HCT116 (cell line): ENCODE measurements around the gene WFDC12. TPM values are rescaled to one million over a fixed set of nuclear protein-coding genes. Genes with fewer than 3 reads are reported as not detected.

Source experiments
- ATAC-seq: fragments of 200-7000 bp; cut with Tn5 transposase; 2 replicates; pipeline ENCODE4 v1.9.1; 2020; ENCODE audit warnings: mild to moderate bottlenecking, moderate library complexity
- BruUV-seq: library from RNA; stranded (reverse); fragments of 400-500 nt; replicated peaks from 2 replicates; lab custom pipeline; 2021; lab: Mats Ljungman, UMichigan
- CTCF ChIA-PET: fragments of 300-600 bp; sonication (Branson Sonifier 250); formaldehyde crosslinking; loops from one replicate; lab custom pipeline; 2021; ENCODE audit warnings: antibody characterized with exemption; lab: Charles Lee
- POLR2A ChIA-PET: fragments of 300-600, 350-600 bp; sonication (Branson Sonifier 250); formaldehyde crosslinking; loops from one replicate; lab custom pipeline; 2021; ENCODE audit warnings: antibody characterized with exemption; lab: Charles Lee
- RAD21 ChIA-PET, 2 experiments: fragments of 300-600 bp; sonication (Branson Sonifier 250); formaldehyde crosslinking; loops; one replicate each; lab custom pipeline; 2023; ENCODE audit warnings: low total read pairs in 2 of 2; ENCODE audit not compliant: uncharacterized antibody in 2 of 2, unreplicated experiment in 2 of 2, low non-redundant PET in 1 of 2; lab: Charles Lee
- DNase-seq: peaks from one replicate; pipeline ENCODE4 v3.0.0-alpha.2; 2010; ENCODE audit warnings: low read depth, low spot score
- H2AFZ ChIP-seq: fragments of 200-600 bp; shearing (Covaris generic), sonication (generic); 2 replicates; pipeline ENCODE4 v1.6.1; 2017; ENCODE audit warnings: low read depth, mixed run types, mixed read lengths, antibody characterized with exemption, low read length; ENCODE audit not compliant: poor library complexity, severe bottlenecking
- H3K27ac ChIP-seq: 2 replicates; pipeline ENCODE4 v1.5.1; 2012; ENCODE audit warnings: low read depth, low read length
- H3K27me3 ChIP-seq: fragments of 200-600 bp; sonication (generic); 2 replicates; pipeline ENCODE4 v1.6.1; 2016; ENCODE audit warnings: mixed run types, low read length, mixed read lengths; ENCODE audit not compliant: insufficient read depth
- H3K36me3 ChIP-seq, 2 experiments: fragments of 200-500 bp in 1 of 2; fragments of 200-600 bp in 1 of 2; sonication (Bioruptor generic) in 1 of 2; sonication (generic) in 1 of 2; 2 replicates each; pipeline versions ENCODE4 v1.5.1 to v1.6.1; 2014 to 2016; ENCODE audit warnings: low read length in 2 of 2, inconsistent platforms in 1 of 2, mixed read lengths in 1 of 2, mixed run types in 1 of 2; ENCODE audit not compliant: insufficient read depth in 2 of 2, control insufficient read depth in 1 of 2
- H3K4me1 ChIP-seq, 2 experiments: fragments of 200-600 bp in 1 of 2; sonication (generic) in 1 of 2; 2 replicates each; pipeline versions ENCODE4 v1.5.1 to v1.6.1; 2012 to 2017; ENCODE audit warnings: low read length in 2 of 2, inconsistent platforms in 1 of 2, mild to moderate bottlenecking in 1 of 2, mixed read lengths in 1 of 2, mixed run types in 1 of 2, moderate library complexity in 1 of 2; ENCODE audit not compliant: insufficient read depth in 2 of 2, control insufficient read depth in 1 of 2
- H3K4me2 ChIP-seq: fragments of 200-600 bp; sonication (generic); 2 replicates; pipeline ENCODE4 v1.6.1; 2017; ENCODE audit warnings: mixed run types, low read length, mixed read lengths
- H3K4me3 ChIP-seq, 2 experiments: fragments of 200-600 bp in 1 of 2; sonication (generic) in 1 of 2; replicated peaks in 1 of 2; 2 replicates each; pipeline ENCODE4 v1.5.1; 2011 to 2016; ENCODE audit warnings: low read length in 2 of 2, control low read depth in 1 of 2, low read depth in 1 of 2, mild to moderate bottlenecking in 1 of 2, mixed read lengths in 1 of 2, mixed run types in 1 of 2
- H3K79me2 ChIP-seq: fragments of 200-600 bp; sonication (generic); 2 replicates; pipeline ENCODE4 v1.6.1; 2017; ENCODE audit warnings: mild to moderate bottlenecking, mixed run types, low read length, moderate library complexity, mixed read lengths; ENCODE audit not compliant: insufficient read depth
- H3K9ac ChIP-seq: fragments of 200-600 bp; sonication (generic); 2 replicates; pipeline ENCODE4 v1.6.1; 2016; ENCODE audit warnings: low read length, mixed read lengths
- H3K9me2 ChIP-seq: fragments of 200-600 bp; sonication (generic), shearing (Covaris generic); 2 replicates; pipeline ENCODE4 v1.6.1; 2017; ENCODE audit warnings: mixed run types, mild to moderate bottlenecking, moderate library complexity; ENCODE audit not compliant: insufficient read depth
- H3K9me3 ChIP-seq, 2 experiments: fragments of 200-500 bp in 1 of 2; fragments of 200-600 bp in 1 of 2; sonication (Bioruptor generic) in 1 of 2; sonication (generic) in 1 of 2; 2 replicates each; pipeline ENCODE4 v1.6.1; 2014 to 2017; ENCODE audit warnings: low read length in 2 of 2, mixed read lengths in 2 of 2, inconsistent platforms in 1 of 2, low read depth in 1 of 2, mild to moderate bottlenecking in 1 of 2, mixed run types in 1 of 2, moderate library complexity in 1 of 2; ENCODE audit not compliant: control insufficient read depth in 1 of 2, insufficient read depth in 1 of 2
- H4K20me1 ChIP-seq: fragments of 200-600 bp; sonication (generic), shearing (Covaris generic); 2 replicates; pipeline ENCODE4 v1.6.1; 2017; ENCODE audit warnings: mixed run types, mild to moderate bottlenecking, moderate library complexity; ENCODE audit not compliant: insufficient read depth
- CBX3 ChIP-seq: IDR thresholded peaks from 2 replicates; pipeline ENCODE4 v1.6.1; 2012; ENCODE audit warnings: low read depth
- EGR1 ChIP-seq: IDR thresholded peaks from 2 replicates; pipeline ENCODE4 v1.6.1; 2012; ENCODE audit warnings: low read depth
- EZH2 ChIP-seq: fragments of 200-600 bp; sonication (generic); IDR thresholded peaks from 2 replicates; pipeline ENCODE4 v1.6.1; 2017; ENCODE audit warnings: antibody characterized with exemption, mixed run types
- EZH2phosphoT487 ChIP-seq: fragments of 200-600 bp; IDR thresholded peaks from 2 replicates; pipeline ENCODE4 v1.6.1; 2018; ENCODE audit warnings: antibody characterized with exemption, borderline replicate concordance
- FOSL1 ChIP-seq: IDR thresholded peaks from 2 replicates; pipeline ENCODE4 v1.6.1; 2012; ENCODE audit warnings: low read depth
- JUND ChIP-seq: IDR thresholded peaks from 2 replicates; pipeline ENCODE4 v1.6.1; 2012
- POLR2AphosphoS5 ChIP-seq: IDR thresholded peaks from 2 replicates; pipeline ENCODE4 v1.6.1; 2011; ENCODE audit warnings: mild to moderate bottlenecking, low read depth, low read length, moderate library complexity
- RAD21 ChIP-seq: IDR thresholded peaks from 2 replicates; pipeline ENCODE4 v1.6.1; 2012; ENCODE audit warnings: low read depth, mild to moderate bottlenecking
- REST ChIP-seq: IDR thresholded peaks from 2 replicates; pipeline ENCODE4 v1.6.1; 2012; ENCODE audit warnings: low read depth
- SRF ChIP-seq: IDR thresholded peaks from 2 replicates; pipeline ENCODE4 v1.6.1; 2012; ENCODE audit warnings: low read depth
- TCF7L2 ChIP-seq: IDR thresholded peaks from 2 replicates; pipeline ENCODE4 v1.7.0; 2011; ENCODE audit warnings: borderline replicate concordance, inconsistent platforms; ENCODE audit not compliant: insufficient read depth, insufficient read length; ENCODE audit errors: extremely low read depth
- YY1 ChIP-seq: IDR thresholded peaks from 2 replicates; pipeline ENCODE4 v1.6.1; 2011; ENCODE audit warnings: low read length, low read depth, moderate library complexity, mild to moderate bottlenecking; ENCODE audit not compliant: insufficient replicate concordance; ENCODE audit errors: extremely low read depth
- intact Hi-C: fragments of 100-400 bp; cut with micrococcal nuclease; formaldehyde crosslinking; loops from 2 replicates; pipeline ENCODE4 v1.10.0; 2022
- total RNA-seq: library from RNA; stranded (reverse); gene quantifications from one replicate; pipeline ENCODE4 v1.2.1, GENCODE V29; 2021; ENCODE audit not compliant: unreplicated experiment
- TF ChIP-seq, protein P1 (sequence below): IDR thresholded peaks from 2 replicates; pipeline ENCODE4 v1.6.1; 2011; ENCODE audit warnings: mild to moderate bottlenecking, low read length, moderate library complexity; ENCODE audit not compliant: insufficient replicate concordance; ENCODE audit errors: extremely low read depth
- TF ChIP-seq, protein P2 (sequence below): IDR thresholded peaks from 2 replicates; pipeline ENCODE4 v1.6.1; 2012

Gene WFDC12
- total RNA-seq, 1 experiment from 2014 or later, result not detected

GRCh38 chr20:45121388-45121787 is 2.9 kb downstream of the WFDC12 start:
- no peaks in the 10 kb centered on the region for H3K9me2 ChIP-seq
- DNase-seq (no peak), ATAC-seq (no peak)
- H4K20me1 ChIP-seq, result no peaks in the 10 kb centered on the region
- H3K36me3 ChIP-seq, result no peaks in the 10 kb centered on the region
- H3K4me2 ChIP-seq, result no peak overlapping the region
- H3K9ac ChIP-seq, result no peak overlapping the region
- H2AFZ ChIP-seq, result no peak overlapping the region
- no peak overlapping the region for H3K27ac ChIP-seq
- H3K79me2 ChIP-seq, result no peaks in the 10 kb centered on the region
- POLR2A ChIA-PET, result no interaction called here
- no peaks in the 10 kb centered on the region for H3K27me3 ChIP-seq
- no TSS peak for BruUV-seq
- intact Hi-C loops, result no loop called here
- H3K4me1 ChIP-seq, result no peaks in the 10 kb centered on the region
- RAD21 ChIA-PET, result no interaction called here
- H3K9me3 ChIP-seq, result no peaks in the 10 kb centered on the region
- TF ChIP-seq EZH2phosphoT487, result no peak
- TF ChIP-seq, all 23 proteins: peak for 0
- CTCF ChIA-PET, result interaction anchor here (1.9 kb wide), 1 partner anchor 10 kb away, joined by 9 read pairs; no protein-coding TSS in a partner anchor
- no peak overlapping the region for H3K4me3 ChIP-seq

DNA sequence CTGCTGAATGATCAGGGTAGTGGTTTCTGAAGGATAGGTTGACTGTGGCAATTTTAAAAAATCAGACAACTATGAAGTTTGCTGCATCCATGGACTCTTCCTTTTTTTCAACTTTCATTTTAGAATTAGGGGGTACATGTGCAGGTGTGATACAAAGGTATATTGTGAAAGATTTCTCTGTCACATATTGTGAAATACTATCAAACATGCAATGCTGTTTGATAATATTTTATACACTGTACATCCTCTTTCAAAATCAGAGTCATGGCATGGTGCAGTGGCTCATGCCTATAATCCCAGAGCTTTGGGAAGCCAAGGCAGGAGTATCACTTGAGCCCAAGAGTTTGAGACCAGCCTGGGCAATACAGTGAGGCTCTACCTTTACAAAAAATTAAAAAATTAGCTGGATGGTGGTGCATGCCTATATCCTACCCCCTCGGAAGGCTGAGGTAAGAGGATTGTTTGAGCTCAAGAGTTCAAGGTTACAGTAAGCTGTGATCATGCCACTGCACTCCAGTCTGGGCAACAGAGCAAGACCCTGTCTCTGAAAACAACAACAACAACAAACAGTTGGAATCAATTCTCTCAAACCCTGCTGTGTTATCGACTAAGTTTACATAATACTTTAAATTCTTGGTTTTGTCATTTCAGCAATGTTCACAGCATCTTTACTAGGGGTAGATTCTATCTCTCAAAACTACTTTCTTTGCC is 4.6 kb downstream of the WFDC12 start:
- H3K9ac ChIP-seq, result no peak overlapping the region
- H3K9me2 ChIP-seq, result no peaks in the 10 kb centered on the region
- ATAC-seq (no peak), DNase-seq (no peak)
- no peak overlapping the region for H3K4me2 ChIP-seq
- ChIA-PET CTCF (interaction anchor here (1.9 kb wide), 1 partner anchor 8 kb away, joined by 9 read pairs; no protein-coding TSS in a partner anchor), POLR2A (no interaction called here), RAD21 (no interaction called here)
- intact Hi-C loops, result no loop called here
- no peaks in the 10 kb centered on the region for H3K4me1 ChIP-seq
- H3K4me3 ChIP-seq, result no peak overlapping the region
- no peak overlapping the region for H3K27ac ChIP-seq
- H3K36me3 ChIP-seq, result no peaks in the 10 kb centered on the region
- H3K9me3 ChIP-seq, result no peaks in the 10 kb centered on the region
- BruUV-seq, result no TSS peak
- H3K79me2 ChIP-seq, result no peaks in the 10 kb centered on the region
- H2AFZ ChIP-seq, result no peak overlapping the region
- no peaks in the 10 kb centered on the region for H4K20me1 ChIP-seq
- no peaks in the 10 kb centered on the region; the same call in 1 of the 2 replicates for H3K27me3 ChIP-seq
- TF ChIP-seq EZH2 (no peak), SRF (no peak), POLR2AphosphoS5 (no peak), EZH2phosphoT487 (no peak), CBX3 (no peak), JUND (no peak), REST (no peak), YY1 (no peak), TCF7L2 (no peak), RAD21 (no peak), EGR1 (no peak), FOSL1 (no peak)
- TF ChIP-seq, protein P1, sequence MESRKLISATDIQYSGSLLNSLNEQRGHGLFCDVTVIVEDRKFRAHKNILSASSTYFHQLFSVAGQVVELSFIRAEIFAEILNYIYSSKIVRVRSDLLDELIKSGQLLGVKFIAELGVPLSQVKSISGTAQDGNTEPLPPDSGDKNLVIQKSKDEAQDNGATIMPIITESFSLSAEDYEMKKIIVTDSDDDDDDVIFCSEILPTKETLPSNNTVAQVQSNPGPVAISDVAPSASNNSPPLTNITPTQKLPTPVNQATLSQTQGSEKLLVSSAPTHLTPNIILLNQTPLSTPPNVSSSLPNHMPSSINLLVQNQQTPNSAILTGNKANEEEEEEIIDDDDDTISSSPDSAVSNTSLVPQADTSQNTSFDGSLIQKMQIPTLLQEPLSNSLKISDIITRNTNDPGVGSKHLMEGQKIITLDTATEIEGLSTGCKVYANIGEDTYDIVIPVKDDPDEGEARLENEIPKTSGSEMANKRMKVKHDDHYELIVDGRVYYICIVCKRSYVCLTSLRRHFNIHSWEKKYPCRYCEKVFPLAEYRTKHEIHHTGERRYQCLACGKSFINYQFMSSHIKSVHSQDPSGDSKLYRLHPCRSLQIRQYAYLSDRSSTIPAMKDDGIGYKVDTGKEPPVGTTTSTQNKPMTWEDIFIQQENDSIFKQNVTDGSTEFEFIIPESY, result no peak
- TF ChIP-seq, protein P2, sequence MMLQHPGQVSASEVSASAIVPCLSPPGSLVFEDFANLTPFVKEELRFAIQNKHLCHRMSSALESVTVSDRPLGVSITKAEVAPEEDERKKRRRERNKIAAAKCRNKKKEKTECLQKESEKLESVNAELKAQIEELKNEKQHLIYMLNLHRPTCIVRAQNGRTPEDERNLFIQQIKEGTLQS, result no peak
